ENCODE results near the gene RALGPS1. TPM values are rescaled to one million over a fixed set of nuclear protein-coding genes. Genes with fewer than 3 reads are reported as not detected.

RALGPS1 gene
- total and polyA plus RNA-seq, 2 of the 8 experiments (the other 6 are each of a cell fraction or from before 2014, with no cell fraction given) = 20.0 to 23.5 TPM

GRCh38 chr9:126973651-126974529 is 59.3 kb downstream of the RALGPS1 start (continued):
- TF ChIP-seq, protein P1, sequence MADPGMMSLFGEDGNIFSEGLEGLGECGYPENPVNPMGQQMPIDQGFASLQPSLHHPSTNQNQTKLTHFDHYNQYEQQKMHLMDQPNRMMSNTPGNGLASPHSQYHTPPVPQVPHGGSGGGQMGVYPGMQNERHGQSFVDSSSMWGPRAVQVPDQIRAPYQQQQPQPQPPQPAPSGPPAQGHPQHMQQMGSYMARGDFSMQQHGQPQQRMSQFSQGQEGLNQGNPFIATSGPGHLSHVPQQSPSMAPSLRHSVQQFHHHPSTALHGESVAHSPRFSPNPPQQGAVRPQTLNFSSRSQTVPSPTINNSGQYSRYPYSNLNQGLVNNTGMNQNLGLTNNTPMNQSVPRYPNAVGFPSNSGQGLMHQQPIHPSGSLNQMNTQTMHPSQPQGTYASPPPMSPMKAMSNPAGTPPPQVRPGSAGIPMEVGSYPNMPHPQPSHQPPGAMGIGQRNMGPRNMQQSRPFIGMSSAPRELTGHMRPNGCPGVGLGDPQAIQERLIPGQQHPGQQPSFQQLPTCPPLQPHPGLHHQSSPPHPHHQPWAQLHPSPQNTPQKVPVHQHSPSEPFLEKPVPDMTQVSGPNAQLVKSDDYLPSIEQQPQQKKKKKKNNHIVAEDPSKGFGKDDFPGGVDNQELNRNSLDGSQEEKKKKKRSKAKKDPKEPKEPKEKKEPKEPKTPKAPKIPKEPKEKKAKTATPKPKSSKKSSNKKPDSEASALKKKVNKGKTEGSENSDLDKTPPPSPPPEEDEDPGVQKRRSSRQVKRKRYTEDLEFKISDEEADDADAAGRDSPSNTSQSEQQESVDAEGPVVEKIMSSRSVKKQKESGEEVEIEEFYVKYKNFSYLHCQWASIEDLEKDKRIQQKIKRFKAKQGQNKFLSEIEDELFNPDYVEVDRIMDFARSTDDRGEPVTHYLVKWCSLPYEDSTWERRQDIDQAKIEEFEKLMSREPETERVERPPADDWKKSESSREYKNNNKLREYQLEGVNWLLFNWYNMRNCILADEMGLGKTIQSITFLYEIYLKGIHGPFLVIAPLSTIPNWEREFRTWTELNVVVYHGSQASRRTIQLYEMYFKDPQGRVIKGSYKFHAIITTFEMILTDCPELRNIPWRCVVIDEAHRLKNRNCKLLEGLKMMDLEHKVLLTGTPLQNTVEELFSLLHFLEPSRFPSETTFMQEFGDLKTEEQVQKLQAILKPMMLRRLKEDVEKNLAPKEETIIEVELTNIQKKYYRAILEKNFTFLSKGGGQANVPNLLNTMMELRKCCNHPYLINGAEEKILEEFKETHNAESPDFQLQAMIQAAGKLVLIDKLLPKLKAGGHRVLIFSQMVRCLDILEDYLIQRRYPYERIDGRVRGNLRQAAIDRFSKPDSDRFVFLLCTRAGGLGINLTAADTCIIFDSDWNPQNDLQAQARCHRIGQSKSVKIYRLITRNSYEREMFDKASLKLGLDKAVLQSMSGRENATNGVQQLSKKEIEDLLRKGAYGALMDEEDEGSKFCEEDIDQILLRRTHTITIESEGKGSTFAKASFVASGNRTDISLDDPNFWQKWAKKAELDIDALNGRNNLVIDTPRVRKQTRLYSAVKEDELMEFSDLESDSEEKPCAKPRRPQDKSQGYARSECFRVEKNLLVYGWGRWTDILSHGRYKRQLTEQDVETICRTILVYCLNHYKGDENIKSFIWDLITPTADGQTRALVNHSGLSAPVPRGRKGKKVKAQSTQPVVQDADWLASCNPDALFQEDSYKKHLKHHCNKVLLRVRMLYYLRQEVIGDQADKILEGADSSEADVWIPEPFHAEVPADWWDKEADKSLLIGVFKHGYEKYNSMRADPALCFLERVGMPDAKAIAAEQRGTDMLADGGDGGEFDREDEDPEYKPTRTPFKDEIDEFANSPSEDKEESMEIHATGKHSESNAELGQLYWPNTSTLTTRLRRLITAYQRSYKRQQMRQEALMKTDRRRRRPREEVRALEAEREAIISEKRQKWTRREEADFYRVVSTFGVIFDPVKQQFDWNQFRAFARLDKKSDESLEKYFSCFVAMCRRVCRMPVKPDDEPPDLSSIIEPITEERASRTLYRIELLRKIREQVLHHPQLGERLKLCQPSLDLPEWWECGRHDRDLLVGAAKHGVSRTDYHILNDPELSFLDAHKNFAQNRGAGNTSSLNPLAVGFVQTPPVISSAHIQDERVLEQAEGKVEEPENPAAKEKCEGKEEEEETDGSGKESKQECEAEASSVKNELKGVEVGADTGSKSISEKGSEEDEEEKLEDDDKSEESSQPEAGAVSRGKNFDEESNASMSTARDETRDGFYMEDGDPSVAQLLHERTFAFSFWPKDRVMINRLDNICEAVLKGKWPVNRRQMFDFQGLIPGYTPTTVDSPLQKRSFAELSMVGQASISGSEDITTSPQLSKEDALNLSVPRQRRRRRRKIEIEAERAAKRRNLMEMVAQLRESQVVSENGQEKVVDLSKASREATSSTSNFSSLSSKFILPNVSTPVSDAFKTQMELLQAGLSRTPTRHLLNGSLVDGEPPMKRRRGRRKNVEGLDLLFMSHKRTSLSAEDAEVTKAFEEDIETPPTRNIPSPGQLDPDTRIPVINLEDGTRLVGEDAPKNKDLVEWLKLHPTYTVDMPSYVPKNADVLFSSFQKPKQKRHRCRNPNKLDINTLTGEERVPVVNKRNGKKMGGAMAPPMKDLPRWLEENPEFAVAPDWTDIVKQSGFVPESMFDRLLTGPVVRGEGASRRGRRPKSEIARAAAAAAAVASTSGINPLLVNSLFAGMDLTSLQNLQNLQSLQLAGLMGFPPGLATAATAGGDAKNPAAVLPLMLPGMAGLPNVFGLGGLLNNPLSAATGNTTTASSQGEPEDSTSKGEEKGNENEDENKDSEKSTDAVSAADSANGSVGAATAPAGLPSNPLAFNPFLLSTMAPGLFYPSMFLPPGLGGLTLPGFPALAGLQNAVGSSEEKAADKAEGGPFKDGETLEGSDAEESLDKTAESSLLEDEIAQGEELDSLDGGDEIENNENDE (IDR thresholded peaks at IDR 0.05; ENCODE audit: insufficient replicate concordance, low read length) = no peak
- no peak for TF ChIP-seq SP4 (IDR thresholded peaks at IDR 0.05; ENCODE audit: low read length)
- no peak for TF ChIP-seq KDM5A (IDR thresholded peaks at IDR 0.05; ENCODE audit: low read length)
- no peak for TF ChIP-seq EP300 (IDR thresholded peaks at IDR 0.05; ENCODE audit: borderline replicate concordance in 1 of 2, low read depth in 2 of 2, low read length in 2 of 2)
- no peak for TF ChIP-seq RAD21 (IDR thresholded peaks at IDR 0.05 in 1 of 2, conservative IDR thresholded peaks at IDR 0.05 in 1 of 2; ENCODE audit: low read depth in 2 of 2, low read length in 2 of 2)
- no peak for TF ChIP-seq TBP (IDR thresholded peaks at IDR 0.05; ENCODE audit: low read depth, low read length)
- TF ChIP-seq E2F6 (IDR thresholded peaks at IDR 0.05) = no peak
- no peak for TF ChIP-seq RNF2 (IDR thresholded peaks at IDR 0.05; ENCODE audit: borderline replicate concordance, low read depth, low read length, missing control alignments, poor library complexity, severe bottlenecking)

All from H1 (cell line).